CD14-positive monocyte (primary cell): ENCODE results near the gene CLDN3. TPM values are rescaled to one million over a fixed set of nuclear protein-coding genes. Genes with fewer than 3 reads are reported as not detected.
A peak's percentile ranks its signal among the peaks of the same experiment; 100 is the strongest.
"Not testable (repeated sequence)": the region's sequence is repeated elsewhere in the genome, so short reads cannot be mapped to it uniquely, and the experiment has no call there.

Experiments used
- DNase-seq, 3 donors: peaks; one replicate each; pipeline ENCODE4 v3.0.0-alpha.2; 2011 to 2022
- H2AFZ ChIP-seq: 2 replicates; pipeline ENCODE4 v1.6.0; 2012; ENCODE audit warnings: mild to moderate bottlenecking, low read depth, low read length, inconsistent platforms; ENCODE audit not compliant: insufficient read depth, poor library complexity, severe bottlenecking
- H3K27ac ChIP-seq, 2 donors: 1 replicate in 1 of 2; 2 replicates in 1 of 2; pipeline ENCODE4 v1.5.1; 2012 to 2013; ENCODE audit warnings: low read length in 2 of 2, control low read depth in 1 of 2, inconsistent platforms in 1 of 2, low read depth in 1 of 2, mild to moderate bottlenecking in 1 of 2
- H3K27me3 ChIP-seq, 2 donors: one replicate each; pipeline versions ENCODE4 v1.6.0 to v1.6.1; 2011 to 2013; ENCODE audit warnings: low read length in 2 of 2; ENCODE audit not compliant: control insufficient read depth in 2 of 2, insufficient read depth in 2 of 2
- H3K36me3 ChIP-seq, 2 donors: replicated peaks in 1 of 2; 1 replicate in 1 of 2; 2 replicates in 1 of 2; pipeline versions ENCODE4 v1.5.1 to v1.6.1; 2012 to 2013; ENCODE audit warnings: low read length in 2 of 2, control low read depth in 1 of 2, inconsistent platforms in 1 of 2, mild to moderate bottlenecking in 1 of 2; ENCODE audit not compliant: insufficient read depth in 2 of 2, control insufficient read depth in 1 of 2
- H3K4me1 ChIP-seq, 2 donors: 1 replicate in 1 of 2; 2 replicates in 1 of 2; pipeline versions ENCODE4 v1.5.1 to v1.6.1; 2012 to 2013; ENCODE audit warnings: low read length in 2 of 2, control low read depth in 1 of 2, inconsistent platforms in 1 of 2, mild to moderate bottlenecking in 1 of 2, moderate library complexity in 1 of 2; ENCODE audit not compliant: insufficient read depth in 2 of 2, control insufficient read depth in 1 of 2
- H3K4me2 ChIP-seq: replicated peaks from 2 replicates; pipeline ENCODE3; 2012; ENCODE audit warnings: low read length, moderate library complexity, mild to moderate bottlenecking; ENCODE audit not compliant: poor library complexity, severe bottlenecking; ENCODE audit errors: extremely low read depth
- H3K4me3 ChIP-seq, 3 experiments: fragments of 200-600 bp in 1 of 3; sonication (generic) in 1 of 3; replicated peaks in 1 of 3; 1 replicate in 2 of 3; 2 replicates in 1 of 3; pipeline ENCODE4 v1.5.1; 2011 to 2013; ENCODE audit warnings: low read length in 3 of 3, mild to moderate bottlenecking in 3 of 3, control low read depth in 2 of 3, low read depth in 2 of 3, inconsistent platforms in 1 of 3, moderate library complexity in 1 of 3
- H3K79me2 ChIP-seq: 2 replicates; pipeline ENCODE4 v1.6.0; 2012; ENCODE audit warnings: mild to moderate bottlenecking, control low read depth, inconsistent platforms, low read length, moderate library complexity; ENCODE audit not compliant: insufficient read depth
- H3K9ac ChIP-seq: 2 replicates; pipeline ENCODE4 v1.6.0; 2017; ENCODE audit warnings: low read length, mild to moderate bottlenecking; ENCODE audit not compliant: insufficient read depth, poor library complexity, severe bottlenecking
- H3K9me3 ChIP-seq, 2 donors: replicated peaks in 1 of 2; 1 replicate in 1 of 2; 2 replicates in 1 of 2; pipeline versions ENCODE4 v1.5.1 to v1.6.1; 2012 to 2013; ENCODE audit warnings: low read length in 2 of 2, control low read depth in 1 of 2; ENCODE audit not compliant: control insufficient read depth in 1 of 2, insufficient read depth in 1 of 2
- H4K20me1 ChIP-seq: 2 replicates; pipeline ENCODE4 v1.6.0; 2012; ENCODE audit warnings: mild to moderate bottlenecking, low read length, control low read depth, moderate library complexity; ENCODE audit not compliant: insufficient read depth
- H3K27ac Mint-ChIP-seq, 7 donors: one replicate each; pipeline ENCODE4 v1.8.0; 2020; ENCODE audit warnings: mild to moderate bottlenecking in 7 of 7, mixed read lengths in 7 of 7, moderate library complexity in 6 of 7, inconsistent platforms in 2 of 7
- H3K27me3 Mint-ChIP-seq, 3 donors: one replicate each; pipeline ENCODE4 v1.8.0; 2021 to 2022; ENCODE audit warnings: low read depth in 3 of 3, mild to moderate bottlenecking in 3 of 3, mixed read lengths in 3 of 3, moderate library complexity in 3 of 3, inconsistent platforms in 1 of 3
- H3K36me3 Mint-ChIP-seq, 2 donors: one replicate each; pipeline ENCODE4 v1.8.0; 2020; ENCODE audit warnings: mixed read lengths in 2 of 2, inconsistent platforms in 1 of 2, mild to moderate bottlenecking in 1 of 2
- H3K4me1 Mint-ChIP-seq: one replicate; pipeline ENCODE4 v1.8.0; 2020; ENCODE audit warnings: mild to moderate bottlenecking, mixed read lengths
- H3K4me3 Mint-ChIP-seq, 2 donors: one replicate each; pipeline ENCODE4 v1.8.0; 2020; ENCODE audit warnings: mild to moderate bottlenecking in 2 of 2, mixed read lengths in 2 of 2, moderate library complexity in 1 of 2
- H3K9me3 Mint-ChIP-seq, 7 donors: one replicate each; pipeline ENCODE4 v1.8.0; 2020 to 2022; ENCODE audit warnings: mixed read lengths in 7 of 7, mild to moderate bottlenecking in 6 of 7, moderate library complexity in 6 of 7, inconsistent platforms in 2 of 7
- WGBS: methylation state at CpG from one replicate; pipeline ENCODE4 v1.1.5; 2013; ENCODE audit warnings: missing lambda C conversion rate; ENCODE audit not compliant: insufficient coverage; 5-methylcytosine and 5-hydroxymethylcytosine counted together
- intact Hi-C, 2 donors: fragments of 100-400 bp; cut with micrococcal nuclease; formaldehyde crosslinking; loops; one replicate each; pipeline versions ENCODE4 v1.15.0 to v1.15.1; 2023
- polyA plus RNA-seq, 3 donors: library from polyadenylated mRNA; depleted of rRNA in 1 of 3; unstranded in 2 of 3; stranded (reverse) in 1 of 3; fragments of 300-500 nt in 2 of 3; fragments of >200 nt in 1 of 3; fragmentation: Illumina TruSeq in 2 of 3; gene quantifications; 1 replicate in 2 of 3; 2 replicates in 1 of 3; pipeline ENCODE4 v1.2.3, GENCODE V29; 2012 to 2021

Gene CLDN3
- polyA plus RNA-seq, 3 donors: not detected

DNA sequence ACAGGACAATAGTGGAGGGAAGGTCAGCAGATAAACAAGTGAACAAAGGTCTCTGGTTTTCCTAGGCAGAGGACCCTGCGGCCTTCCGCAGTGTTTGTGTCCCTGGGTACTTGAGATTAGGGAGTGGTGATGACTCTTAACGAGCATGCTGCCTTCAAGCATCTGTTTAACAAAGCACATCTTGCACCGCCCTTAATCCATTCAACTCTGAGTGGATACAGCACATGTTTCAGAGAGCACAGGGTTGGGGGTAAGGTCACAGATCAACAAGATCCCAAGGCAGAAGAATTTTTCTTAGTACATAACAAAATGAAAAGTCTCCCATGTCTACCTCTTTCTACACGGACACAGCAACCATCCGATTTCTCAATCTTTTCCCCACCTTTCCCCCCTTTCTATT, 26.6 kb upstream of the CLDN3 start:
- no CpG with 5 or more reads among the region's 6 CpGs for WGBS
- H3K4me3 Mint-ChIP-seq, intact Hi-C loops: not testable (repeated sequence)

GRCh38 chr7:73795188-73795587, 25.1 kb upstream of the CLDN3 start:
- intact Hi-C loops, H3K9me3 ChIP-seq, DNase-seq, H4K20me1 ChIP-seq, H3K27me3 Mint-ChIP-seq, H3K9ac ChIP-seq, H3K4me3 Mint-ChIP-seq, H3K4me1 ChIP-seq, H3K27ac Mint-ChIP-seq, H3K79me2 ChIP-seq, H3K36me3 ChIP-seq, H3K36me3 Mint-ChIP-seq, H3K27ac ChIP-seq, H3K4me3 ChIP-seq, H3K27me3 ChIP-seq, H2AFZ ChIP-seq, H3K4me1 Mint-ChIP-seq, H3K4me2 ChIP-seq: not testable (repeated sequence)
- peaks cover 3 to 15% (median 5%) of the 10 kb centered on the region in 7 donors for H3K9me3 Mint-ChIP-seq

More for the DNA sequence above, 26.6 kb upstream of the CLDN3 start:
- H3K27ac ChIP-seq, H3K9me3 ChIP-seq, H3K4me2 ChIP-seq, DNase-seq, H3K4me1 ChIP-seq, H3K36me3 ChIP-seq, H3K27me3 ChIP-seq, H3K79me2 ChIP-seq, H3K36me3 Mint-ChIP-seq, H4K20me1 ChIP-seq, H3K27ac Mint-ChIP-seq, H3K9ac ChIP-seq, H2AFZ ChIP-seq, H3K4me1 Mint-ChIP-seq, H3K27me3 Mint-ChIP-seq, H3K4me3 ChIP-seq: not testable (repeated sequence)
- H3K9me3 Mint-ChIP-seq: peaks cover 0 to 10% (median 3%) of the 10 kb centered on the region in 7 donors

GRCh38 chr7:73791170-73791690, 21.2 kb upstream of the CLDN3 start:
- H4K20me1 ChIP-seq, H3K27me3 ChIP-seq, DNase-seq, H3K9me3 ChIP-seq, H3K27me3 Mint-ChIP-seq, H3K4me1 ChIP-seq, intact Hi-C loops, H3K27ac ChIP-seq, H3K4me3 Mint-ChIP-seq, H3K36me3 ChIP-seq, H2AFZ ChIP-seq, H3K9ac ChIP-seq, H3K4me2 ChIP-seq, H3K4me1 Mint-ChIP-seq, H3K36me3 Mint-ChIP-seq, H3K79me2 ChIP-seq, H3K4me3 ChIP-seq: not testable (repeated sequence)
- H3K27ac Mint-ChIP-seq: peak overlapping the region in 1 of 7 donors; percentile 36
- H3K9me3 Mint-ChIP-seq: peaks cover 5 to 25% (median 14%) of the 10 kb centered on the region in 7 donors
- 89% methylated on average over 2 of the region's 7 CpGs for WGBS
